NOMO-1 (cell line): ENCODE data around the gene PRF1.
"Not testable (repeated sequence)": the region's sequence is repeated elsewhere in the genome, so short reads cannot be mapped to it uniquely, and the experiment has no call there.

Source experiments
- DNase-seq, 2 experiments: peaks; one replicate each; lab custom pipeline; 2025; ENCODE audit not compliant: unreplicated experiment in 2 of 2; lab: John Stamatoyannopoulos, UW

Gene PRF1

GRCh38 chr10:70617798-70618568 is 15.4 kb upstream of the PRF1 start:
- no peak for DNase-seq

DNA sequence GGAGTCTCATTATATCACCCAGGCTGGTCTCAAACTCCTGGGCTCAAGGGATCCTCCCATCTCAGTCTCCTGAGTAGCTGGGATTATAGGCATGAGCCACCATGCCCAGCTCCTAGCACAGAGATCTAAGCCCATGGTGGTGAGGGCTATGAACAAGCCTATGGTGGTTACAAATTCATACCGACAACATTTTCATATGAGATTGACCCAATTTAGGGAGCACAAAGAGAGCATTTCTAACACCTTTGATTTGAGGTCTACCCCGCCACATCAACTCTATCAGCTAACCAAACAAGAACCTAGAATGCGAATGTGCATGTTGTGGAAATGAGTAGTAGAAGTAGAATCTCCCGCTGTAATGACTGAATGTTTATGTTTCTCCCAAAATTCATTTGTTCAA is 14.2 kb upstream of the PRF1 start:
- DNase-seq, result no peak

DNA sequence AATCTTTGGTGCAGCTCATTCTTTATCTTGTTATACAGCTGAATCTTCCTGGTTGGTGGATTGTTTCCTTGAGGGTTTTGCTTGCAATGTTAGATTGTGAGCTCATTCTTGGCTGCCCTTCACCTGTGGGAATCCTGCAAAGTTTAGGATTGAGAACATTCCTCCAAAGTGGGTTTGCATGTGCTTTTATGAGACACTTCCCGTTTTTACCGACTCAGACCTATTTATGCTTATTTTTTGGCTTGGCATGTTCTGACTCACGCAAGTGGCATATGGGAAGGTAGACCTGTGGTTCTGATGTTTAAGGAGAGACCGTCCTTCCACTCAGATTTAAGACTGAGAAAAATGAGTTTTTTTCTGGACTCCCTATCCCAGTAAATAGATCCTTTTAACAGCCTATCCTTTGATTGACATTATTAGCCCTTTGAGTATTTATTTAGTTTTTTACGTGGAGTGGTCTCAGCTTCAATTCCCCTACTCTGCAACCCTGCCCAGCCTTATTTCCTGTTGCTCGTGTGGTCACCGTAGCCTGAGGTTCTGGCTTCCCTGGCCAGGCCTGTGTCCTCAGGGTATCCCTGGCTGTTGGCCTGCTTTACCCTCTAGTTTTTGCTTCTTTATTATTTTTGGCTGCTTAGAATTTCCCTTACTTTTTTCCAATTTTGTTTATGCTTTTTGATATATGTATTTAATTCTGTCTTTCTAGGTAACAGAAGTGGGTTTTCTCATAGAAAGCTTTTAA is 13.4 kb upstream of the PRF1 start:
- DNase-seq, result peak; percentile 21 to 68

DNA sequence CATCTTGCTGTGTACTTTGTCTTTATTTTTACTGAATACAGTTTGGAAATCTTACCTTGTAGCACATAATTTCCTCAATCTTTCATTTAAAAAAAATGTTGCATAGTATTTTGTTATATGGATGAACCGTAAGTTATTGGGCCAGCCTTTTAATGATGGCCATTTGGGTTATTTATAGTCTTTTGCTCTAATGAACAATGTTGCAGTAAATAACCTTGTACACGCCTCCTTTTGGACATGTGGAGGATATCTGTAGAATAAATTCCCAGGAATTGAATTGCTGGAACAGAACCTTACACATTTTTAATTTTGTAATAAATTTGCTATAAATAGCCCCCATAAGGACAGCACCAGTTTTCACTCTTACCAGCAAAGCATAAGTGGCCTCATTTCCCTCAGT is 12.7 kb upstream of the PRF1 start:
- DNase-seq, result no peak

- DNase-seq, result not testable (repeated sequence)
Observed at GRCh38 chr10:70614364-70614763, 11.8 kb upstream of the PRF1 start.

- no peak for DNase-seq
Observed at GRCh38 chr10:70613941-70614340, 11.4 kb upstream of the PRF1 start.

GRCh38 chr10:70607936-70608335 is 5.4 kb upstream of the PRF1 start:
- no peak for DNase-seq

- DNase-seq, result peak in 1 of 2 experiments; percentile 6
Observed at GRCh38 chr10:70605161-70605560, 2.6 kb upstream of the PRF1 start.

GRCh38 chr10:70604106-70604505 is 1.6 kb upstream of the PRF1 start:
- DNase-seq, result no peak

DNA sequence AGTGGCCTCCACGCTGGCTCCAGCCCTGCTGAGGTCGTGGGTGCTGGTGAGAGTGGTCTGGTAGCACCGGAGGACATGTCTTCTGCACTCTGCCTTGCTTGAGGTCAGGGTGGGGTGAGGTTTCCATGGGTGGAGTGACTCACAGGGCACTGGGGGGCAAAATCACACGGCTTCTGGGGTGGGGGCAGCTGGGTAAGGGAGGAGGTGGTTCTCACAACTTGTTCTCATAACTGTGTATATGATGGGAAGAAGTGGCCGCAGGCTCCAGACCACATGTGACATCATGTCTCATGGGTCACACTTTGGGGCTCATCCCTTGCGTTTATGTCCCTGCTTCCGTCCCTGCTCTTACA is 884 bp upstream of the PRF1 start:
- no peak for DNase-seq

DNA sequence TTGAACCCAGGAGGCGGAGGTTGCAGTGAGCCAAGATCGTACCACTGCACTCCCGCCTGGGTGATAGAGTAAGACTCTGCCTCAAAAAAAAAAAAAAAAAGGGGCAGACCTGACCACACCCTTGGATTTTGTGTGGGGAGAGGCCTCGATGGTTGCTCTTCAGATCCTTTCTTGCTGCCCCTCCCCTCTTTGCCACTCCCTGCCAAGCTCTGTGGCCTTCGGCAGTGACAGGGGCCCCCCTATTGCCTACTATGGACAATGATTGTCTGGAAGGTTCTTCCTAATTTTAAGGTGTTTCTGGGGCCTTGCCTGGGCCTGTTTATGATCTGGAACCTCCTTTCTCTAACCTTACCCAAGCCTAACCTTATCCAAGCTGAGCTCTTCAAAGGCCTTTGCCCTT is 795 bp downstream of the PRF1 start:
- no peak for DNase-seq

DNA sequence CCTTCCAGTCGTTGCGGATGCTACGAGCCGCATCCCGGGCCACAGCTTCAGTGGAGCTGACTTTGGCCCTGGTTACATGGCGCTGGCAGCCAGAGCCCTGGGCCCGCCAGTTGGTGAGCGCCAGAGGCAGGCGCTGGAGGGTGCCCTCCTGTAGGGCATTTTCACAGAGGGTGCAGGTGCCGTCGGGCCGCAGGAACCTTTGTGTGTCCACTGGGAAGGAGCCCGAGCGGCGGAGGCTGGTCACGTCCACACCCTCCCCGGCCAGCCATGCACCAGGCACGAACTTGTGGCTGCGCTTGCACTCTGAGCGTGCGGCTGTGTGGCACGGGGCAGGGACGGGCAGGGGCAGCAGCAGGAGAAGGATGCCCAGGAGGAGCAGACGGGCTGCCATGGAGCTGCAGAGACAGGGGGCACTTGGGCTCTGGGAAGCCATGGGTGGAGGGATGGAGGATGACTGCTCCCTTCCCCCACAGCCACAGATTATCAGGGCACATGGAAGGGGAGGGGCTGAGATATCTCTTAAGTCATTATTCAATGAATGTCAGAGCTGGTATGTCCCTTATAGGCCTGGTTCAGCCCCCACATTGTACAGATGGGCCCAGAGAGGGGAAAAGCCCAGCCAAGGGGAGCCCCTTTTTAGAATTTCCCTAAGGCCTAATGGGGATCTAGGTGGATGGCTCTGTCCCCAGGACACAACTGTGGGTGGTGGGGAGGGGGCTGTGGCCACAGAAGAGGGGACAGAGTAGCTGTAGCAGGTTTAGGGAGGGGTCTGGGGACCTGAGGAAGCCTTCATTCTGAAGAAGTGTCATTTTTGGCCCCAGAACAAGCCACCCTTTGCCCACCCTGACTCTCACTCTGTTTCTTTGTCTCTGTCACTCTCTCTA is 1.8 kb downstream of the PRF1 start:
- DNase-seq, result no peak

DNA sequence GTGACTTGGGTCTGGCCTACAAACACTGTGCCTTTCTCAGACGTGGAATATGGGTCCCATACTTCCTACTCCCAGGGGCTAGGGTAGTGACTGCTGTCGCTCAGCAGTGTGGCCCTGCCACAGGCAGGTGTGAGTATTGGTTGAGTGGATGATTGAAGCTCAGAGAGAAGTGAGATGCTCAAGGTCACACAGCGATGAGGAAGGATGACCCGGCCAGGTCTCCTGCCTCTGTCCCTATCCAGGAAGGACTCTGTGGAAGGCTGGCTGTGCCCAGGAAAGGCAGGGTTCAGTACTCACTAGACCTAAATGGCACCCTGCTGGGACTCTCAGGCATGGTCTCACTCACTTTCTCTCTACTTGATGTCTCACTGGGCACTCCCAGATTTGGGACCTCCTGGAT is 2.8 kb downstream of the PRF1 start:
- DNase-seq, result no peak

- DNase-seq, result no peak
Observed at GRCh38 chr10:70599319-70599718, 3.2 kb downstream of the PRF1 start.

DNA sequence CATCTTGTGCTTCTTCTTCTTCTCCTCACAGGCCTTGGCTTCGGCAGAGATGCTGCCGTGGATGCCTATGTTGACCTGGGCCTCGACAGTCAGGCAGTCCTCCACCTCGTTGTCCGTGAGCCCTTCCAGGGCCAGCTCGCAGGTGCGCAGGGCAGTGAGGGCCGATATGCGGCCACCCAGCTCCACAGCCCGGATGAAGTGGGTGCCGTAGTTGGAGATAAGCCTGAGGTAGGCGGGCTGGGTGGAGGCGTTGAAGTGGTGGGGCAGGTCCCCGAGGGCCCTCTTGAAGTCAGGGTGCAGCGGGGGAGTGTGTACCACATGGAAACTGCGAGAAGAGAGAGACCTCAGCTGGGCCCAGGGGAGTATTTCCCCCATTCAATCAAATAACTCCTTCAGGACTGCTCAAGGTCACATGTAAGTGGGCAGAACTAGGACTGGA is 3.7 kb downstream of the PRF1 start:
- no peak for DNase-seq

GRCh38 chr10:70597856-70598815 is 4.4 kb downstream of the PRF1 start:
- no peak for DNase-seq

- no peak for DNase-seq
Observed at GRCh38 chr10:70596860-70597809, 5.4 kb downstream of the PRF1 start.

DNA sequence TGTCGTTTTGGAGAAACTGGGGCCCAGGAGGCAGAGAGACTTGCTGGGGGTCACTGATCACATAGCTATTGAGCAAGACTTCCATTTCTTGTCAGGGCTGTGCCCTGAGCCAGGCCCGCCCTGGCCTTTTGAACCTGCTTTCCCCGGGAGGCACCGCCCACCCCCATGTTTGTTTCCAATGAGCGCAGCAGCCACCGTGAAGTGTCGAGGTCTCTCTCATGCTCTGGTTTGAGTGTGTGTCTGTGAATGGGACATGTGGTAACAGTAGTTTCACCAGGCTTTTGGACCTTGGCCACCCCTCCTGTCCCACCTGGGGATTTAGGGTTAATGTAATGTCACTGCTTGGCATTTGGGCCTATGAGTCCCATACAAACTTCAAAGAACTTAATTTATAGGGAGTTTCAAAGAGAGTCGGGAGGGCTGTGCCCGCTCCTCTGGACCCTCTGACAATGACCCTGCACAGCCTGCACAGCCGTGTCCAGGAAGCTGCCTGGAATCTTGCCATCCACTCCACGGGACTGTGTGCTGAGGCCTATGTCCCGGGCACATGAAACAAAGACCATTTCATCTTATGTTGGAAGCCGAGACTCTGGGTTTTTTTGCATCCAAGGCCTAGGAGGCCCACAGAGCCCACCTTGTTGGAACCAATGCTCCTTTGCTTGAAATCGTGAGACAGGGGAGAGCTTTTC is 6.3 kb downstream of the PRF1 start:
- no peak for DNase-seq
